ENCODE data around the gene SDHAF1.

DNA sequence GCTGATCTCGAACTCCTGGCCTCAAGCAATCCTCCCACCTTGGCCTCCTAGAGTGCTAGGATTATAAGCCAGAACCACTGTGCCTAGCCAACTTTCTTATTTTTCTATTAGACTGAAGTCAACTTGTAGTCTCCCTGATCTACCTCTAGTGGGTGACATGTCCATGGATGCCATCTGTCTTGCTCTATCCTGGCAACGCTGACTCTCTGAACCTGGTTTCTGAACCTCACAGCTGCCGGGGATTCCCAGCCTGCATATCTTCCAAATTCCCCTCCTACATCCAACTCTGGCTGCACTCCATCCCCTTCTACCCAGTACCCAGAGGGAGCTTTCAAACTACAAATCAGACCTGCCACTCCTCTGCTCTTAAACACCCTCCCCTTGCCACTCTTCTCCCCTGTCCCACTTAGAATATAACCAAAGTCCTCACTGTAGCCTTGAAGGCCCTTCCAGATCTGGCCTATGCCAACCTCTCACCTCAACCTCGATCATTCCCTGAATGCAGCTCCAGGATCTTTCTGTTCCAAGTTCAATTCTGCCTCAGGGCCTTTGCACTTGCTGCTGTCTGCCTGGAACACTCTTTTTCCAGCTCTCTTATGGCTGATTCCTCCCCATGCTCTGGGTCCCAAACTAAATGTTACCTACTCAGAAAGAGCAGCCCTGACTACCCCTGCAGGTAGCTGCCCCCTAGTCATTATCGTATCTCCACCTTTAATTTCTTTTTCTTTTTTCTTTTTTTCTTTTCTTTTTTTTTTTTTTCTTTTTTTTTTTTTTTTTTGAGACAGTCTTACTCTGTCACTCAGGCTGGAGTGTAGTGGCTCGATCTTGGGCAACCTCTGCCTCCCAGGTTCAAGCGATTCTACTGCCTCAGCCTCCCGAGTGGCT is 35.5 kb downstream of the SDHAF1 start:
- no peak for TF ChIP-seq POLR2A (IDR thresholded peaks at IDR 0.05)
- TF ChIP-seq, protein P1, sequence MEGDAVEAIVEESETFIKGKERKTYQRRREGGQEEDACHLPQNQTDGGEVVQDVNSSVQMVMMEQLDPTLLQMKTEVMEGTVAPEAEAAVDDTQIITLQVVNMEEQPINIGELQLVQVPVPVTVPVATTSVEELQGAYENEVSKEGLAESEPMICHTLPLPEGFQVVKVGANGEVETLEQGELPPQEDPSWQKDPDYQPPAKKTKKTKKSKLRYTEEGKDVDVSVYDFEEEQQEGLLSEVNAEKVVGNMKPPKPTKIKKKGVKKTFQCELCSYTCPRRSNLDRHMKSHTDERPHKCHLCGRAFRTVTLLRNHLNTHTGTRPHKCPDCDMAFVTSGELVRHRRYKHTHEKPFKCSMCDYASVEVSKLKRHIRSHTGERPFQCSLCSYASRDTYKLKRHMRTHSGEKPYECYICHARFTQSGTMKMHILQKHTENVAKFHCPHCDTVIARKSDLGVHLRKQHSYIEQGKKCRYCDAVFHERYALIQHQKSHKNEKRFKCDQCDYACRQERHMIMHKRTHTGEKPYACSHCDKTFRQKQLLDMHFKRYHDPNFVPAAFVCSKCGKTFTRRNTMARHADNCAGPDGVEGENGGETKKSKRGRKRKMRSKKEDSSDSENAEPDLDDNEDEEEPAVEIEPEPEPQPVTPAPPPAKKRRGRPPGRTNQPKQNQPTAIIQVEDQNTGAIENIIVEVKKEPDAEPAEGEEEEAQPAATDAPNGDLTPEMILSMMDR (IDR thresholded peaks at IDR 0.05) = no peak
